HAP-1 (cell line): ENCODE data around the gene ITGA2B.

ENCODE experiments used
- DNase-seq, 2 experiments: peaks; one replicate each; pipeline ENCODE4 v3.0.0-alpha.2; 2016 to 2020; ENCODE audit warnings: low spot score in 2 of 2
- H3K27me3 ChIP-seq: fragments of 250-450 bp; sonication (Bioruptor Pico); 2 replicates; pipeline ENCODE4 v1.5.1; 2020; ENCODE audit warnings: low read depth, mild to moderate bottlenecking, moderate library complexity
- H3K36me3 ChIP-seq: fragments of 250-450 bp; sonication (Bioruptor Pico); replicated peaks from 2 replicates; pipeline ENCODE4 v1.5.1; 2020; ENCODE audit warnings: mild to moderate bottlenecking
- H3K4me1 ChIP-seq: fragments of 250-450 bp; sonication (Bioruptor Pico); 2 replicates; pipeline ENCODE4 v1.5.1; 2020; ENCODE audit warnings: mild to moderate bottlenecking
- H3K4me3 ChIP-seq: fragments of 250-450 bp; sonication (Bioruptor Pico); 2 replicates; pipeline ENCODE4 v1.5.1; 2020; ENCODE audit warnings: mild to moderate bottlenecking, moderate library complexity
- H3K9me3 ChIP-seq: fragments of 250-450 bp; sonication (Bioruptor Pico); 2 replicates; pipeline ENCODE4 v1.5.1; 2020; ENCODE audit warnings: mild to moderate bottlenecking, moderate library complexity
- in situ Hi-C: fragments of 300-500 bp; cut with MboI; formaldehyde crosslinking; loops from 3 replicates; pipeline ENCODE4 v1.14.3; 2020; ENCODE audit warnings: low sequenced_read_pairs, inconsistent platforms, mixed read lengths

Gene ITGA2B

GRCh38 chr17:44389281-44389680 is at the start of gene ITGA2B:
ITGA2B (minus strand) TSS chr17:44389649; CDS start chr17:44389473, 176 bp downstream.
- DNase-seq: no peak
- peaks cover 7% of the 10 kb centered on the region for H3K4me1 ChIP-seq
- H3K9me3 ChIP-seq: no peaks in the 10 kb centered on the region
- H3K27me3 ChIP-seq: no peaks in the 10 kb centered on the region
- in situ Hi-C loops: no loop called here
- no peaks in the 10 kb centered on the region for H3K36me3 ChIP-seq
- H3K4me3 ChIP-seq: no peak within 1 kb of the TSS

GRCh38 chr17:44439168-44439567 is 49.7 kb upstream of the ITGA2B start:
- Histone ChIP-seq H3K9me3 (no peaks in the 10 kb centered on the region), H3K36me3 (peaks cover 10% of the 10 kb centered on the region), H3K27me3 (no peaks in the 10 kb centered on the region), H3K4me3 (no peak overlapping the region), H3K4me1 (no peaks in the 10 kb centered on the region)
- in situ Hi-C loops: no loop called here
- DNase-seq: no peak

GRCh38 chr17:44438636-44439035 is 49.2 kb upstream of the ITGA2B start:
- H3K4me1 ChIP-seq: no peaks in the 10 kb centered on the region
- in situ Hi-C loops: no loop called here
- no peaks in the 10 kb centered on the region for H3K9me3 ChIP-seq
- no peaks in the 10 kb centered on the region for H3K27me3 ChIP-seq
- peaks cover 12% of the 10 kb centered on the region for H3K36me3 ChIP-seq
- no peak for DNase-seq
- no peak overlapping the region for H3K4me3 ChIP-seq

- Histone ChIP-seq H3K27me3 (no peaks in the 10 kb centered on the region), H3K36me3 (peaks cover 32% of the 10 kb centered on the region), H3K4me1 (no peaks in the 10 kb centered on the region), H3K4me3 (no peak overlapping the region), H3K9me3 (no peaks in the 10 kb centered on the region)
- in situ Hi-C loops: no loop called here
- no peak for DNase-seq
Measured at GRCh38 chr17:44436336-44436735, 46.9 kb upstream of the ITGA2B start.

- no peak for DNase-seq
- in situ Hi-C loops: no loop called here
- H3K36me3 ChIP-seq: peaks cover 32% of the 10 kb centered on the region
- H3K27me3 ChIP-seq: no peaks in the 10 kb centered on the region
- H3K9me3 ChIP-seq: no peaks in the 10 kb centered on the region
- H3K4me1 ChIP-seq: no peaks in the 10 kb centered on the region
- no peak overlapping the region for H3K4me3 ChIP-seq
Measured at GRCh38 chr17:44432254-44433157, 43.1 kb upstream of the ITGA2B start.

- no peak for DNase-seq
- Histone ChIP-seq H3K27me3 (no peaks in the 10 kb centered on the region), H3K36me3 (peaks cover 34% of the 10 kb centered on the region), H3K4me1 (peaks cover 20% of the 10 kb centered on the region), H3K9me3 (no peaks in the 10 kb centered on the region), H3K4me3 (no peak overlapping the region)
- in situ Hi-C loops: no loop called here
Measured at GRCh38 chr17:44424828-44425461, 35.5 kb upstream of the ITGA2B start.

GRCh38 chr17:44417553-44417952 is 28.1 kb upstream of the ITGA2B start:
- Histone ChIP-seq H3K9me3 (no peaks in the 10 kb centered on the region), H3K36me3 (peaks cover 27% of the 10 kb centered on the region), H3K4me1 (peaks cover 6% of the 10 kb centered on the region), H3K4me3 (no peak overlapping the region), H3K27me3 (no peaks in the 10 kb centered on the region)
- in situ Hi-C loops: no loop called here
- DNase-seq: no peak

- H3K36me3 ChIP-seq: peaks cover 27% of the 10 kb centered on the region
- in situ Hi-C loops: no loop called here
- no peak for DNase-seq
- peaks cover 6% of the 10 kb centered on the region for H3K4me1 ChIP-seq
- H3K27me3 ChIP-seq: no peaks in the 10 kb centered on the region
- H3K4me3 ChIP-seq: no peak overlapping the region
- no peaks in the 10 kb centered on the region for H3K9me3 ChIP-seq
Measured at GRCh38 chr17:44416558-44417289, 27.3 kb upstream of the ITGA2B start.

GRCh38 chr17:44414394-44415155 is 25.1 kb upstream of the ITGA2B start:
- H3K9me3 ChIP-seq: no peaks in the 10 kb centered on the region
- no peaks in the 10 kb centered on the region for H3K4me1 ChIP-seq
- in situ Hi-C loops: no loop called here
- DNase-seq: no peak
- no peaks in the 10 kb centered on the region for H3K27me3 ChIP-seq
- H3K36me3 ChIP-seq: peaks cover 20% of the 10 kb centered on the region
- H3K4me3 ChIP-seq: no peak overlapping the region

- Histone ChIP-seq H3K4me3 (no peak overlapping the region), H3K36me3 (peaks cover 10% of the 10 kb centered on the region), H3K27me3 (no peaks in the 10 kb centered on the region), H3K9me3 (no peaks in the 10 kb centered on the region), H3K4me1 (no peaks in the 10 kb centered on the region)
- no peak for DNase-seq
- in situ Hi-C loops: no loop called here
Measured at GRCh38 chr17:44409309-44410028, 20.0 kb upstream of the ITGA2B start.

- in situ Hi-C loops: no loop called here
- Histone ChIP-seq H3K36me3 (peaks cover 10% of the 10 kb centered on the region), H3K4me1 (no peaks in the 10 kb centered on the region), H3K9me3 (no peaks in the 10 kb centered on the region), H3K4me3 (no peak overlapping the region), H3K27me3 (no peaks in the 10 kb centered on the region)
- DNase-seq: no peak
Measured at GRCh38 chr17:44408786-44409185, 19.3 kb upstream of the ITGA2B start.

- H3K4me3 ChIP-seq: no peak overlapping the region
- H3K36me3 ChIP-seq: peaks cover 53% of the 10 kb centered on the region
- in situ Hi-C loops: no loop called here
- no peaks in the 10 kb centered on the region for H3K9me3 ChIP-seq
- DNase-seq: no peak
- no peaks in the 10 kb centered on the region for H3K4me1 ChIP-seq
- no peaks in the 10 kb centered on the region for H3K27me3 ChIP-seq
Measured at GRCh38 chr17:44402564-44403172, 13.2 kb upstream of the ITGA2B start.
